Loucy (cell line): Measurements from ENCODE around the gene ARHGAP42.

Experiments
- H2AFZ ChIP-seq: fragments of 200-600 bp; sonication (generic); 2 replicates; pipeline ENCODE4 v1.6.0; 2016; ENCODE audit warnings: antibody characterized with exemption, mild to moderate bottlenecking, low read length, moderate library complexity
- H3F3A ChIP-seq: fragments of 200-600 bp; 2 replicates; pipeline ENCODE4 v1.6.0; 2016; ENCODE audit warnings: antibody characterized with exemption, low read depth, mild to moderate bottlenecking
- H3K27me3 ChIP-seq: fragments of 200-600 bp; sonication (generic); 2 replicates; pipeline ENCODE4 v1.6.1; 2014; ENCODE audit warnings: low read length, mild to moderate bottlenecking; ENCODE audit not compliant: insufficient read depth, poor library complexity, severe bottlenecking
- H3K36me3 ChIP-seq: fragments of 200-600 bp; sonication (generic); 2 replicates; pipeline ENCODE4 v1.6.1; 2016; ENCODE audit warnings: low read length; ENCODE audit not compliant: insufficient read depth
- H3K4me1 ChIP-seq: fragments of 200-600 bp; sonication (generic); 2 replicates; pipeline ENCODE4 v1.5.1; 2014; ENCODE audit warnings: low read length, mild to moderate bottlenecking; ENCODE audit not compliant: insufficient read depth, poor library complexity, severe bottlenecking
- H3K4me2 ChIP-seq: fragments of 200-600 bp; sonication (generic); 2 replicates; pipeline ENCODE4 v1.6.0; 2014; ENCODE audit warnings: antibody characterized with exemption, low read length, low read depth, mild to moderate bottlenecking; ENCODE audit not compliant: poor library complexity, severe bottlenecking
- H3K4me3 ChIP-seq: fragments of 200-600 bp; sonication (generic); 2 replicates; pipeline ENCODE4 v1.5.1; 2014; ENCODE audit warnings: low read length, mild to moderate bottlenecking, mixed read lengths; ENCODE audit not compliant: poor library complexity, severe bottlenecking
- H3K79me2 ChIP-seq: fragments of 200-600 bp; sonication (generic); 2 replicates; pipeline ENCODE4 v1.6.1; 2014; ENCODE audit warnings: low read length; ENCODE audit not compliant: insufficient read depth
- H3K9ac ChIP-seq: fragments of 200-600 bp; sonication (generic); 2 replicates; pipeline ENCODE4 v1.6.0; 2014; ENCODE audit warnings: mild to moderate bottlenecking, low read depth, low read length, moderate library complexity; ENCODE audit not compliant: poor library complexity, severe bottlenecking
- H3K9me2 ChIP-seq: fragments of 200-600 bp; sonication (generic); replicated peaks from 2 replicates; pipeline ENCODE4 v1.6.1; 2016; ENCODE audit warnings: low read depth, low read length, mixed read lengths
- H3K9me3 ChIP-seq: fragments of 200-600 bp; sonication (generic); 2 replicates; pipeline ENCODE4 v1.6.1; 2014; ENCODE audit warnings: mild to moderate bottlenecking, antibody characterized with exemption, low read length, low read depth; ENCODE audit not compliant: insufficient read depth
- H4K20me1 ChIP-seq: fragments of 200-600 bp; sonication (generic); 2 replicates; pipeline ENCODE4 v1.6.0; 2014; ENCODE audit warnings: antibody characterized with exemption, low read length, mild to moderate bottlenecking; ENCODE audit not compliant: insufficient read depth, poor library complexity, severe bottlenecking
- EZH2phosphoT487 ChIP-seq: fragments of 200-600 bp; IDR thresholded peaks from 2 replicates; pipeline ENCODE4 v1.6.1; 2018; ENCODE audit warnings: antibody characterized with exemption, mild to moderate bottlenecking, moderate library complexity, borderline replicate concordance
- TF ChIP-seq, protein P1 (sequence below): fragments of 200-600 bp; sonication (generic); conservative IDR thresholded peaks from 2 replicates; pipeline ENCODE4 v1.5.1; 2014; ENCODE audit warnings: mild to moderate bottlenecking, antibody characterized with exemption, low read length

ARHGAP42 gene

DNA sequence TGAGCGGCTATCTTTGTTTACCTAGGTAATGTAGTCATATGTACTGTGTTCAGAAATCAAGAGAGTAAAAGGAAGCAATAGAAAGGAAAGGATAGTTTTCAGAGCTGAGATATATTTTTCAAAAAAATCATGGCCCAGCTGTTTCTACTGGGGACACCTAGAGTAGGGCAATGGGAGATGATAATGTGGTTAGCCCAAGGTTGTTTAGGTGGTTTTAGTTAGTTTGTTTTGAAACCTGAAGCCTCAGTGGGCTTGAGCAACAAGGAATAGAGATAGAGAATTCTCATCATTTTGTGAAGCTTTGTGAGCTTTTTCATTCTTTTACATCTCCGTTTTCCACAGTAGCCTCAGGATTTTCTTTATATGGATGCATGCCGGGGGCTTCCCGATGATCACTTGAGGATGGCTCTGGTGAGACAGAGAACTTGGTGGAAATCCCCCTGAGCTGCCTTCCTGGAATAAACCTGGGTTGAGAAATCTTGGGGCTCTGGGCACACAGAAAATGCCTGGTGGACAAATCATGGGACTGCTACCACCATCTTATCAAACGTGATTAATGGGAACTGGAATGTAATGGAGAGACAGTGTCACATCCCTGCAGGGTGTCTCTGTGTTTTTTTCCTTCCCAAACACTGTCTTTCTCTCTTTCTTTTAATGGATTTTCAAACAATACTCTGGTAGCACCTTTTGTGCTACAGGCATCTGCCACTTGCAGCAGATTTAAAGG is 49.0 kb downstream of the ARHGAP42 start:
- Histone ChIP-seq H3K4me1 (no peaks in the 10 kb centered on the region), H3K9ac (no peak overlapping the region), H3K36me3 (no peaks in the 10 kb centered on the region), H3F3A (no peaks in the 10 kb centered on the region), H2AFZ (no peak overlapping the region), H4K20me1 (no peaks in the 10 kb centered on the region), H3K4me3 (no peak overlapping the region), H3K79me2 (no peaks in the 10 kb centered on the region), H3K9me3 (no peaks in the 10 kb centered on the region), H3K4me2 (no peak overlapping the region), H3K9me2 (no peaks in the 10 kb centered on the region), H3K27me3 (no peaks in the 10 kb centered on the region)
- TF ChIP-seq EZH2phosphoT487, result no peak
- TF ChIP-seq, protein P1, sequence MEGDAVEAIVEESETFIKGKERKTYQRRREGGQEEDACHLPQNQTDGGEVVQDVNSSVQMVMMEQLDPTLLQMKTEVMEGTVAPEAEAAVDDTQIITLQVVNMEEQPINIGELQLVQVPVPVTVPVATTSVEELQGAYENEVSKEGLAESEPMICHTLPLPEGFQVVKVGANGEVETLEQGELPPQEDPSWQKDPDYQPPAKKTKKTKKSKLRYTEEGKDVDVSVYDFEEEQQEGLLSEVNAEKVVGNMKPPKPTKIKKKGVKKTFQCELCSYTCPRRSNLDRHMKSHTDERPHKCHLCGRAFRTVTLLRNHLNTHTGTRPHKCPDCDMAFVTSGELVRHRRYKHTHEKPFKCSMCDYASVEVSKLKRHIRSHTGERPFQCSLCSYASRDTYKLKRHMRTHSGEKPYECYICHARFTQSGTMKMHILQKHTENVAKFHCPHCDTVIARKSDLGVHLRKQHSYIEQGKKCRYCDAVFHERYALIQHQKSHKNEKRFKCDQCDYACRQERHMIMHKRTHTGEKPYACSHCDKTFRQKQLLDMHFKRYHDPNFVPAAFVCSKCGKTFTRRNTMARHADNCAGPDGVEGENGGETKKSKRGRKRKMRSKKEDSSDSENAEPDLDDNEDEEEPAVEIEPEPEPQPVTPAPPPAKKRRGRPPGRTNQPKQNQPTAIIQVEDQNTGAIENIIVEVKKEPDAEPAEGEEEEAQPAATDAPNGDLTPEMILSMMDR, result no peak

DNA sequence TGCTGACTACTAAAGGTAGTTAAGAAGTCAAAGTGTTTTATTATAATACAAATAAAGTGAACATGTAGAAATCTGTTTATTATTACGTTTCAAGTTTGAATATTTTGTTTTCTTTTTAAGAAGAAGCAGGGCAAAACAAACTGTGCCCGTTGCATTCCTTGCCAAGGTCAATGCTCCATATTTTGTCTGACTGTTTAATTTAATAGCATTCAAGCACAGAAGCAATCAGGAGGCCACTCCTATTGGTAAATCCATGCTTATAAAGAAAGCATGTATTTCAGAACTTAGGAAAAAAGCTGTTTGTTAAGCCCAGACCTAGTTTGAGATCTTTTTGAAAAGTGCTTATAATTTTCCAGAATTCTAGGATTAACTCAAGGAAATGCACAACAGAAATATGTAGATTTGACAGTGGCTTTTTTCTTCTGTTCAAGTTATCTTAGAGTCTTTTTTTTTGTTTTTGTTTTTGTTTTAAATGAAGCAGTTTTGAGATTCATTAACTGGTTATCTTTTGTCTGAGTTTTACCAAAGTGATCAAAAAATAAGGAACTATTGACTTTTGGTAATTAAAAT is 51.7 kb downstream of the ARHGAP42 start:
- H3K9me3 ChIP-seq, result no peaks in the 10 kb centered on the region
- H3K9me2 ChIP-seq, result no peaks in the 10 kb centered on the region
- no peaks in the 10 kb centered on the region for H3K79me2 ChIP-seq
- H3K4me3 ChIP-seq, result no peak overlapping the region
- TF ChIP-seq EZH2phosphoT487, result no peak
- TF ChIP-seq, protein P1, result no peak
- H3F3A ChIP-seq, result no peaks in the 10 kb centered on the region
- no peak overlapping the region for H2AFZ ChIP-seq
- H3K9ac ChIP-seq, result no peak overlapping the region
- H3K4me1 ChIP-seq, result no peaks in the 10 kb centered on the region
- no peaks in the 10 kb centered on the region for H3K36me3 ChIP-seq
- no peaks in the 10 kb centered on the region for H4K20me1 ChIP-seq
- no peak overlapping the region for H3K4me2 ChIP-seq
- no peaks in the 10 kb centered on the region for H3K27me3 ChIP-seq

DNA sequence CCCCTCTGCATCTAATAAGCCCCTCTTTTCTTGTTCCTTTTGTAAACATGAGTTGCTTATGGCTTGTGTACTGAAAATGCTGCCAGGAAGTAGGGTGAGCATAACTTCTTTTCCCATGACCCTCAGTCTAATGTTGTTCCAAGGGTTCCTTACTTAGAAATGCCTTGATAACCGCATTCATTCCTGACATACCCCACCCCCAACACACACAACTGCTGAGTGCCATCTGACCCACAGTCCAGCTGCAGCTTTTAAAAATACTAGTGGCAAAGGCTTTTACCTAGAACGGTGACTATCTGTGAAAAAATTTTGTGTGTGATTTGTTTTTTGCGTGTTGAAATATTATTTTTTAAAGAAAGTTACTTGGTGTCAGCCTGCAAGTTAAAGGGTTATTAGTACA is 52.6 kb downstream of the ARHGAP42 start:
- no peaks in the 10 kb centered on the region for H4K20me1 ChIP-seq
- H3K9me2 ChIP-seq, result no peaks in the 10 kb centered on the region
- H3K36me3 ChIP-seq, result no peaks in the 10 kb centered on the region
- H3K9ac ChIP-seq, result no peak overlapping the region
- no peaks in the 10 kb centered on the region for H3K9me3 ChIP-seq
- H3F3A ChIP-seq, result no peaks in the 10 kb centered on the region
- H3K27me3 ChIP-seq, result no peaks in the 10 kb centered on the region
- no peaks in the 10 kb centered on the region for H3K79me2 ChIP-seq
- TF ChIP-seq, protein P1, result no peak
- no peak for TF ChIP-seq EZH2phosphoT487
- H2AFZ ChIP-seq, result no peak overlapping the region
- H3K4me3 ChIP-seq, result no peak overlapping the region
- H3K4me2 ChIP-seq, result no peak overlapping the region
- H3K4me1 ChIP-seq, result no peaks in the 10 kb centered on the region
